ENCODE results near the gene RAB5B.

The RAB5B gene

GRCh38 chr12:56034586-56035332 is 60.9 kb downstream of the RAB5B start:
- Histone ChIP-seq H3K79me2 (ENCODE audit: insufficient read depth, low read length) (no peaks in the 10 kb centered on the region), H3K27me3 (ENCODE audit: insufficient read depth, low read length, poor library complexity) (no peaks in the 10 kb centered on the region), H3K27ac (ENCODE audit: low read length) (no peak overlapping the region), H3K9ac (ENCODE audit: low read depth, low read length) (no peak overlapping the region), H3K9me3 (ENCODE audit: insufficient read depth, low read length, severe bottlenecking) (no peaks in the 10 kb centered on the region), H3K36me3 (ENCODE audit: insufficient read depth, low read length) (peaks cover 34% of the 10 kb centered on the region), H4K20me1 (ENCODE audit: insufficient read depth, low read length) (no peaks in the 10 kb centered on the region), H3K4me2 (ENCODE audit: insufficient read depth, low read length) (no peak overlapping the region), H3K4me3 (ENCODE audit: low read depth in 1 of 2, low read length in 2 of 2) (no peak overlapping the region), H2AFZ (ENCODE audit: low read depth, low read length) (no peak overlapping the region), H3K4me1 (ENCODE audit: insufficient read depth, low read length) (no peaks in the 10 kb centered on the region)
- ATAC-seq (ENCODE audit: insufficient read depth, low read depth), result no peak
- TF ChIP-seq EZH2 (IDR thresholded peaks at IDR 0.05; ENCODE audit: borderline replicate concordance, low read depth, low read length, severe bottlenecking), result no peak
- TF ChIP-seq CTCF (IDR thresholded peaks at IDR 0.05; ENCODE audit: borderline replicate concordance, extremely low read depth, low read length, poor library complexity, severe bottlenecking), result no peak
- no peak for DNase-seq

GRCh38 chr12:56037161-56037560 is 63.3 kb downstream of the RAB5B start:
- TF ChIP-seq EZH2 (IDR thresholded peaks at IDR 0.05; ENCODE audit: borderline replicate concordance, low read depth, low read length, severe bottlenecking) (no peak), CTCF (IDR thresholded peaks at IDR 0.05; ENCODE audit: borderline replicate concordance, extremely low read depth, low read length, poor library complexity, severe bottlenecking) (no peak)
- H3K9me3 ChIP-seq (ENCODE audit: insufficient read depth, low read length, severe bottlenecking), result no peaks in the 10 kb centered on the region
- H3K4me2 ChIP-seq (ENCODE audit: insufficient read depth, low read length), result no peak overlapping the region
- no peak overlapping the region for H3K9ac ChIP-seq (ENCODE audit: low read depth, low read length)
- H3K79me2 ChIP-seq (ENCODE audit: insufficient read depth, low read length), result peaks cover 11% of the 10 kb centered on the region
- no peak overlapping the region for H2AFZ ChIP-seq (ENCODE audit: low read depth, low read length)
- no peak overlapping the region for H3K4me3 ChIP-seq (ENCODE audit: low read depth in 1 of 2, low read length in 2 of 2)
- peaks cover 13% of the 10 kb centered on the region for H3K4me1 ChIP-seq (ENCODE audit: insufficient read depth, low read length)
- DNase-seq (no peak), ATAC-seq (ENCODE audit: insufficient read depth, low read depth) (no peak)
- H3K27me3 ChIP-seq (ENCODE audit: insufficient read depth, low read length, poor library complexity), result no peaks in the 10 kb centered on the region
- H4K20me1 ChIP-seq (ENCODE audit: insufficient read depth, low read length), result no peaks in the 10 kb centered on the region
- H3K36me3 ChIP-seq (ENCODE audit: insufficient read depth, low read length), result peaks cover 26% of the 10 kb centered on the region
- H3K27ac ChIP-seq (ENCODE audit: low read length), result no peak overlapping the region

- TF ChIP-seq CTCF (IDR thresholded peaks at IDR 0.05; ENCODE audit: borderline replicate concordance, extremely low read depth, low read length, poor library complexity, severe bottlenecking) (no peak), EZH2 (IDR thresholded peaks at IDR 0.05; ENCODE audit: borderline replicate concordance, low read depth, low read length, severe bottlenecking) (no peak)
- Histone ChIP-seq H3K9me3 (ENCODE audit: insufficient read depth, low read length, severe bottlenecking) (no peaks in the 10 kb centered on the region), H3K4me3 (ENCODE audit: low read depth in 1 of 2, low read length in 2 of 2) (no peak overlapping the region), H4K20me1 (ENCODE audit: insufficient read depth, low read length) (peaks cover 7% of the 10 kb centered on the region), H3K36me3 (ENCODE audit: insufficient read depth, low read length) (peaks cover 24% of the 10 kb centered on the region), H3K9ac (ENCODE audit: low read depth, low read length) (no peak overlapping the region), H3K27me3 (ENCODE audit: insufficient read depth, low read length, poor library complexity) (no peaks in the 10 kb centered on the region), H3K27ac (ENCODE audit: low read length) (no peak overlapping the region), H3K4me2 (ENCODE audit: insufficient read depth, low read length) (no peak overlapping the region), H3K4me1 (ENCODE audit: insufficient read depth, low read length) (peaks cover 20% of the 10 kb centered on the region), H2AFZ (ENCODE audit: low read depth, low read length) (no peak overlapping the region), H3K79me2 (ENCODE audit: insufficient read depth, low read length) (peaks cover 21% of the 10 kb centered on the region)
- no peak for DNase-seq
- no peak for ATAC-seq (ENCODE audit: insufficient read depth, low read depth)
These were observed 64.3 kb downstream of the RAB5B start for GRCh38 chr12:56038022-56038655.

All from DND-41 (cell line).